Mucosa of rectum (tissue), 2 donors: ENCODE measurements around the gene EVX2.

Experiments
- H3K27ac ChIP-seq, 2 donors: one replicate each; pipeline ENCODE4 v1.7.0; 2013; ENCODE audit warnings: inconsistent platforms in 2 of 2, low read depth in 2 of 2, low read length in 2 of 2
- H3K27me3 ChIP-seq, 2 donors: one replicate each; pipeline ENCODE4 v1.7.0; 2013; ENCODE audit warnings: low read length in 2 of 2; ENCODE audit not compliant: control insufficient read depth in 2 of 2, insufficient read depth in 2 of 2
- H3K36me3 ChIP-seq, 2 donors: one replicate each; pipeline ENCODE4 v1.7.0; 2013; ENCODE audit warnings: low read length in 2 of 2; ENCODE audit not compliant: control insufficient read depth in 2 of 2, insufficient read depth in 2 of 2
- H3K4me1 ChIP-seq, 2 donors: one replicate each; pipeline ENCODE4 v1.7.0; 2013; ENCODE audit warnings: low read length in 2 of 2, mild to moderate bottlenecking in 1 of 2; ENCODE audit not compliant: control insufficient read depth in 2 of 2, insufficient read depth in 2 of 2
- H3K4me3 ChIP-seq, 2 donors: one replicate each; pipeline ENCODE4 v1.7.0; 2013; ENCODE audit warnings: low read length in 2 of 2
- H3K9ac ChIP-seq, 2 donors: one replicate each; pipeline ENCODE4 v1.7.0; 2013; ENCODE audit warnings: low read length in 2 of 2, low read depth in 1 of 2, mild to moderate bottlenecking in 1 of 2
- H3K9me3 ChIP-seq, 2 donors: one replicate each; pipeline ENCODE4 v1.7.0; 2013; ENCODE audit warnings: low read length in 2 of 2; ENCODE audit not compliant: control insufficient read depth in 2 of 2
- donor health status: healthy.
- donor health status: Normal muscosa, but diverticular disease.

EVX2 gene

GRCh38 chr2:176101216-176101830 lies 17.6 kb upstream of the EVX2 start:
- H3K4me3 ChIP-seq, result no peak overlapping the region
- no peak overlapping the region for H3K9ac ChIP-seq
- peaks cover 83 to 85% of the 10 kb centered on the region in 2 donors for H3K27me3 ChIP-seq
- no peak overlapping the region for H3K27ac ChIP-seq
- peaks cover 0 to 16% of the 10 kb centered on the region in 2 donors for H3K4me1 ChIP-seq
- no peaks in the 10 kb centered on the region for H3K9me3 ChIP-seq
- H3K36me3 ChIP-seq, result no peaks in the 10 kb centered on the region

- H3K4me1 ChIP-seq, result peaks cover 0 to 16% of the 10 kb centered on the region in 2 donors
- no peaks in the 10 kb centered on the region for H3K9me3 ChIP-seq
- no peaks in the 10 kb centered on the region for H3K36me3 ChIP-seq
- no peak overlapping the region for H3K27ac ChIP-seq
- no peak overlapping the region for H3K9ac ChIP-seq
- H3K4me3 ChIP-seq, result no peak overlapping the region
- H3K27me3 ChIP-seq, result peaks cover 81 to 84% of the 10 kb centered on the region in 2 donors
Observed at GRCh38 chr2:176100547-176101140, 16.9 kb upstream of the EVX2 start.

- Histone ChIP-seq H3K27me3 (peaks cover 81 to 84% of the 10 kb centered on the region in 2 donors), H3K36me3 (no peaks in the 10 kb centered on the region), H3K4me3 (no peak within 1 kb of the TSS), H3K9ac (no peak within 1 kb of the TSS), H3K9me3 (no peaks in the 10 kb centered on the region), H3K27ac (no peak within 1 kb of the TSS), H3K4me1 (peaks cover 0 to 16% of the 10 kb centered on the region in 2 donors)
Observed at GRCh38 chr2:176099728-176100546, 16.2 kb upstream of the EVX2 start, which contains the start of gene HOXD12. HOXD12 (plus strand) TSS chr2:176099795; CDS start chr2:176099802, 7 bp downstream.

- H3K36me3 ChIP-seq, result no peaks in the 10 kb centered on the region
- peaks cover 0 to 16% of the 10 kb centered on the region in 2 donors for H3K4me1 ChIP-seq
- H3K4me3 ChIP-seq, result no peak overlapping the region
- no peak overlapping the region for H3K9ac ChIP-seq
- no peak overlapping the region for H3K27ac ChIP-seq
- H3K27me3 ChIP-seq, result peaks cover 81 to 85% of the 10 kb centered on the region in 2 donors
- H3K9me3 ChIP-seq, result no peaks in the 10 kb centered on the region
Observed at GRCh38 chr2:176099159-176099727, 15.5 kb upstream of the EVX2 start.

GRCh38 chr2:176098366-176099158 lies 14.8 kb upstream of the EVX2 start:
- Histone ChIP-seq H3K36me3 (no peaks in the 10 kb centered on the region), H3K4me3 (no peak overlapping the region), H3K9ac (no peak overlapping the region), H3K27ac (no peak overlapping the region), H3K4me1 (peaks cover 2 to 16% of the 10 kb centered on the region in 2 donors), H3K9me3 (no peaks in the 10 kb centered on the region), H3K27me3 (peaks cover 81 to 86% of the 10 kb centered on the region in 2 donors)

GRCh38 chr2:176097820-176098365 lies 14.1 kb upstream of the EVX2 start:
- Histone ChIP-seq H3K4me3 (peak overlapping the region; percentile 62 to 71), H3K4me1 (peaks cover 6 to 21% of the 10 kb centered on the region in 2 donors), H3K27ac (no peak overlapping the region)

GRCh38 chr2:176096986-176097819 lies 13.4 kb upstream of the EVX2 start:
- peak overlapping the region in 1 of 2 donors; percentile 4 for H3K27ac ChIP-seq
- H3K4me3 ChIP-seq, result peak overlapping the region; percentile 62 to 71
- peaks cover 6 to 21% of the 10 kb centered on the region in 2 donors for H3K4me1 ChIP-seq
- H3K27me3 ChIP-seq, result peaks cover 74 to 81% of the 10 kb centered on the region in 2 donors
- peak overlapping the region; percentile 14 to 58 for H3K9ac ChIP-seq
- H3K9me3 ChIP-seq, result no peaks in the 10 kb centered on the region
- H3K36me3 ChIP-seq, result no peaks in the 10 kb centered on the region

More at GRCh38 chr2:176097820-176098365, 14.1 kb upstream of the EVX2 start:
- Histone ChIP-seq H3K27me3 (peaks cover 79 to 87% of the 10 kb centered on the region in 2 donors), H3K36me3 (no peaks in the 10 kb centered on the region), H3K9me3 (no peaks in the 10 kb centered on the region), H3K9ac (no peak overlapping the region)

GRCh38 chr2:176096243-176096985 lies 12.7 kb upstream of the EVX2 start:
- no peaks in the 10 kb centered on the region for H3K9me3 ChIP-seq
- H3K27ac ChIP-seq, result peak overlapping the region in 1 of 2 donors; percentile 4
- H3K4me3 ChIP-seq, result peak overlapping the region; percentile 62 to 71
- no peaks in the 10 kb centered on the region for H3K36me3 ChIP-seq
- H3K27me3 ChIP-seq, result peaks cover 81% of the 10 kb centered on the region in 2 donors
- H3K4me1 ChIP-seq, result peaks cover 6 to 21% of the 10 kb centered on the region in 2 donors
- H3K9ac ChIP-seq, result peak overlapping the region in 1 of 2 donors; percentile 31
